DOHH2 (cell line): ENCODE results near the gene CELA2A.

Source experiments
- CTCF ChIP-seq: fragments of 200-600 bp; sonication (generic); IDR thresholded peaks from one replicate; pipeline ENCODE4 v1.5.1; 2014; ENCODE audit warnings: antibody characterized with exemption, mild to moderate bottlenecking, low read depth, low read length; ENCODE audit not compliant: poor library complexity, severe bottlenecking
- EZH2phosphoT487 ChIP-seq: fragments of 200-600 bp; sonication (generic); IDR thresholded peaks from 2 replicates; pipeline ENCODE4 v1.6.1; 2017; ENCODE audit warnings: borderline replicate concordance, mild to moderate bottlenecking, antibody characterized with exemption, low read length, moderate library complexity, mixed read lengths

GRCh38 chr1:15451014-15451722 is 5.4 kb upstream of the CELA2A start:
- TF ChIP-seq CTCF (no peak), EZH2phosphoT487 (no peak)
